Endometrial microvascular endothelial cells (primary cell): ENCODE measurements around the gene CHST11. TPM values are rescaled to one million over a fixed set of nuclear protein-coding genes. Genes with fewer than 3 reads are reported as not detected.

Experiments used
- in situ Hi-C: cut with HindIII; loops from 2 replicates; pipeline ENCODE4 v1.10.0; 2017; ENCODE audit warnings: low sequenced_read_pairs, low pct_unique_long_range_greater_than_20kb; ENCODE audit errors: inconsistent ontology term
- total RNA-seq: library from RNA; depleted of rRNA; stranded (reverse); fragments of >200 nt; gene quantifications from one replicate; pipeline ENCODE4 v1.2.3, GENCODE V29; 2015; ENCODE audit errors: inconsistent ontology term

The CHST11 gene
- total RNA-seq, 1 donor from 2014 or later, result 4.2 TPM

DNA sequence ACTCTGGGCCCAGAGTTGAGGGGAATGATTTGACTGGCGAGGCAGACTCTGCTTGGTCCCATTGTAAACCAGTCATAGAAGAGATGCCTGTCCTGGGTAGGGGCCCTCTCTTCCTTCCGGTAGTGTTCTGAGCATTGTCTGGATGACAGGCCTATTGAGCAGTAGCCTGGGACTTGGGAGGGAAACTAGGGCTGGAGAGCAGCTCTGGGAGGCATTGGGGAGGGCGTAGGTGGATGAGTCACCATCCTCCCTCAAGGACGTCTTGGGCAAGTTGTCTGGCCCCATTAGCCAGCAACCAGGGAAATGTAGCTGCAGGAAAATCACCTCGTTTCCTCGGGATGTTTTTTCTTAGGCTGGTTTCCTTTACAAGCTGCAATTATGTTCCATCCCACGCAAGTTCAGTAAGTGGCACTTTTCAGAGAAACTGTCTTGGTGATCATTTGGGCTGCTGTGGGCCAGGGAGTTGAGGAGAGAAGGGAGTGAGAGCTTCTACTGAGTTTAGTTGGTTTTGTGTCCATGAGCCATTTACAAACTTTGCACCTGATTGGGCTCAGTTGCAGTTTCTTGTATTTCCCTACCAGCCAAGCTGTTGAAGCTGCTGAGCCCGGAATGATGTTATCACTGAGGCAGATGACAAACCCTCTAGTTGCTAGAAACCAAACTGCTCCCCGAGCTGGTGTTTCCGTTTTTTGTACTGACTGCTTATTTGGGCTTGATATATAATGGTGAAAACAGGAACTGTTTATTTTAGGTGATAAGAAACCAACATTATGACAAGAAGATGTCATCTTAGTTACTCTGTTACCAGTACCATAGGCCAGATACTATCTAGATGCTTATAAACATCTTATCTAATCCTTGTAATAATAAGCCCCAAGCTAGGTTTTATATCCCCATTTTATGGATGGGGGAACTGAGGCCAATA lies 147.6 kb downstream of the CHST11 start:
- in situ Hi-C loops, result loop anchor here (25.0 kb wide), 1 partner anchor 233 kb away; no protein-coding TSS in a partner anchor

DNA sequence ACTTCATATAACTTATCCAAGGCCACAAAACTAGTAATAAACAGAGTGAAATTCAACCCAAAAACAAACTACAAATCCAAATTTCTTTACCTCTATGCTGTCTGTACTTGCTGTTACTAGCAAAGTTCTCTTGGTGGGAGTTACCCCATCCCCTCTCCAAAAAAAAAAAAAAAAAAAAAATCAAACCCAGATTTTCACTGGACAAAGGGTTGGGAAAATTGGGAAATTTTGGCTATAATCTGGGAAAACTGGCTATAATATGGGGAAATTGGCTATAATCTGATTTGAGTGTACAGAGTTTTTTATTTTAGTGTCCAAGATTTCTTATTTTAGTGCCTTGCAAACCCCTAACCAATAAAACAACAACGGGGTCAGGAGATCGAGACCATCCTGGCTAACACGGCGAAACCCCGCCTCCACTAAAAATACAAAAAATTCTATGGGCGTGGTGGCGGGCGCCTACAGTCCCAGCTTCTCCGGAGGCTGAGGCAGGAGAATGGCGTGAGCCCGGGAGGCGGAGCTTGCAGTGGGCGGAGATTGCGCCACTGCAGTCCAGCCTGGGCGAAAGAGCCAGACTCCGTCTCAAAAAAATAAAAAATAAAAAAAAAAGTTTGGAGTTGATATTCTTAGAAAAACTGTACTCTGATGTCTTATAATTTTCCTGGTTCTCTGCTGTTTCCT lies 148.4 kb downstream of the CHST11 start:
- in situ Hi-C loops, result loop anchor here (25.0 kb wide), 1 partner anchor 232 kb away; no protein-coding TSS in a partner anchor

GRCh38 chr12:104605685-104606084 lies 148.9 kb downstream of the CHST11 start:
- in situ Hi-C loops, result loop anchor here (25.0 kb wide), 1 partner anchor 232 kb away; no protein-coding TSS in a partner anchor

- in situ Hi-C loops, result loop anchor here (25.0 kb wide), 1 partner anchor 228 kb away; no protein-coding TSS in a partner anchor
Observed at GRCh38 chr12:104608998-104609397, 152.2 kb downstream of the CHST11 start.

DNA sequence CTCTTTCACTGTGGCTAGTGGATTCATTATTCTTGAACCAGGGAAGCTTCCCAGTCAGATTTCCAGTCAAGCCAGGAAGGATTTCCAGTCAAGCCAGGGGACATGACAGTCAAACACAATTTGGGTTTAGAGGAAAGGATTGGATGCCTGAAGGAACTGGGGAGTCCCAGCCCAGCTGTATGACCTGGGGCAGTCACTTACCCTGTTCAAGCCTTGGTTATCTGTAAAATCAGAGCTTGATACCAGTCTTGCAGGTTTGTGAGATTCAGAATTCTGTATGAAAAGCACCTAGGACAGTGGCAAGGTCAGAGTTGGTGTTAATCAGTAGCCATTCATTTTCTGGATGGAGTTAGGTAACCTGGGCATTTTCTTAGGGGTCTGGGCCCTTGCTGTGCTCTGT lies 152.7 kb downstream of the CHST11 start:
- in situ Hi-C loops, result loop anchor here (25.0 kb wide), 1 partner anchor 228 kb away; no protein-coding TSS in a partner anchor

DNA sequence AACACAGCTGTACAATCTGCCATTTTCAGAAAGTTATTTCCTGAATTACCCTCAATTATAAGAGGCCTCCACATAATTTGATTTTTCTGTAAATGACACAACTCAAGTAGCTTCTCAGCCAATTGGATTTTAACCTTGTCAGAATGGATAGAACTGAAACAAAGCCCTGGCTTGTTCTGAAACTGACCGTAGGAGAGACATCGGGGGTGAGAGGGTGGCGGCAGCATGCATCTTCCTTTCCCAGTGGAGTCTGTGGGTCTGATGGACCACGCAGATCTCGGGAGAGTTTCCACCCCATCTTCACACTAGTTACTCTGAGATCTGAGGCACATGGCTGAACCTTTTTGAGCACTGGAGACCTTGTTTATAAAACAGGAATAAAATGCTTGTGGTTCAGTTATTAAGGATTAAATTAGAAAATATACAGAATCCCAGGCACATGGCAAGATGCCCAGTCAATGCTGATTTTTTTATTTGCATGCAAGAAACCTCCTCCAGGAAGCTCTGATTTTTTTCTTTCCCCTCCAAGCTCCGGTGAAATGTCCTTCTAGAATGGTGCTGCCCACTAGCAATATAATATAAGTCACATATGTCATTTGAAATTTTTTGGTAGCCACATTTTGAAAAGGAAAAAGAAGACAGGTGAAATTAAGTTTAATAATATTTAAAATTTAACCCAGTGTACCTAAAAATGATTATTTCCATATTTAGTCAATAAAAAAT lies 153.9 kb downstream of the CHST11 start:
- in situ Hi-C loops, result loop anchor here (25.0 kb wide), 1 partner anchor 227 kb away; no protein-coding TSS in a partner anchor

- in situ Hi-C loops, result loop anchor here (25.0 kb wide), 1 partner anchor 226 kb away; no protein-coding TSS in a partner anchor
Observed at GRCh38 chr12:104611671-104612070, 154.9 kb downstream of the CHST11 start.

- in situ Hi-C loops, result loop anchor here (25.0 kb wide), 1 partner anchor 224 kb away; no protein-coding TSS in a partner anchor
Observed at GRCh38 chr12:104613372-104613771, 156.6 kb downstream of the CHST11 start.

GRCh38 chr12:104615048-104615561 lies 158.4 kb downstream of the CHST11 start:
- in situ Hi-C loops, result loop anchor here (25.0 kb wide), 1 partner anchor 222 kb away; no protein-coding TSS in a partner anchor

DNA sequence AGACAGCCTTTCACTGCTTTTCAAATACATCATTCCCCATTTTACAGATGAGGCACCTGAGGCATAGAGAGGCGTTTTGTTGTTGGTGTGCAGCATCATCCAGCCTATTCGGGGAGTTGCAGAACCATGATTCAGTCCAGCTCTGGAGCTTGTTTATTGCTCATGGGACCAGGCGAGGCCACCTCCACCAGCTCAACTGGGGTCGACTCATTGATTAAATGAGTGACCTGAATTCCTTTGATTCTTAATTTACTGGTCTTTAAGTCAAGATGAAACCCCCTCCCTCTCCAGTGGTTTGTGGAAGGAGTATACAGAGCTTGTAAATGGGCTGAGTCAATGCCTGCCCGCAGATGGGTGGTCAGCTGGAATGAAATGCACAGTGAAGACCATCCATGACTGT lies 161.9 kb downstream of the CHST11 start:
- in situ Hi-C loops, result loop anchor here (25.0 kb wide), 1 partner anchor 219 kb away; no protein-coding TSS in a partner anchor

GRCh38 chr12:104619305-104619704 lies 162.6 kb downstream of the CHST11 start:
- in situ Hi-C loops, result loop anchor here (25.0 kb wide), 1 partner anchor 218 kb away; no protein-coding TSS in a partner anchor

DNA sequence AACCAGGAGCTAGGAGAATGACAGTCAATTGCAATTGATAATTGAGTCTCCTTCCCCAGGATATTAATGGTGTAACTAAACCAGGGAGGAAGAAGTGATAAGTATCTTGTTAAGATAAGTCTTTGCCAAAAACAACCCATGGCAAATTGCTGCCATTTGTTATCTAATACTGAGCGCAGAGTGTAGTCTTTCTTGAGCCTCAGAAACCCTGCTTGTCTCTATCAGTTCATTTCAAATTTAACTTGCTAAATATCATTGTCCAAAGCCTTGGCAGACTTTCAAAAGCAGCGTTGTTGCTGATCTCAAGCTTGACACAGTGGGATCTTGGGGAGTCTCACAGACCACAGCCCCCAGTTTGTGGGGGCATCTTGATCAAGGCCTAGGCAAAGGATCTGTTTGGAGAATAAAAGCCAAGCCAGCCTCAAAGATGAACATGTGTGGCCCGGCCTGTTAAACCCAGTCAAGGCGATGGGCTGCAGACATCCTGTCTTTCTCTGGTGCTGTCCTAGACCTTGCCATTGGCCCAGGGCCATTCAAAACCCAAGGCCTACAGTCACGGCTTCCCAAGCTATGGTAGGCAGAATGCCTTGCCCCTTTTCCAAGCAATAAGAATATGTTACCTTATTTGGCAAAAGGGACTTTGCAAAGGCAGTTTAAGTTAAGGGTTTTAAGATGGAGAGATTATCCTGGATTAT lies 164.2 kb downstream of the CHST11 start:
- in situ Hi-C loops, result loop anchor here (25.0 kb wide), 1 partner anchor 216 kb away; no protein-coding TSS in a partner anchor

DNA sequence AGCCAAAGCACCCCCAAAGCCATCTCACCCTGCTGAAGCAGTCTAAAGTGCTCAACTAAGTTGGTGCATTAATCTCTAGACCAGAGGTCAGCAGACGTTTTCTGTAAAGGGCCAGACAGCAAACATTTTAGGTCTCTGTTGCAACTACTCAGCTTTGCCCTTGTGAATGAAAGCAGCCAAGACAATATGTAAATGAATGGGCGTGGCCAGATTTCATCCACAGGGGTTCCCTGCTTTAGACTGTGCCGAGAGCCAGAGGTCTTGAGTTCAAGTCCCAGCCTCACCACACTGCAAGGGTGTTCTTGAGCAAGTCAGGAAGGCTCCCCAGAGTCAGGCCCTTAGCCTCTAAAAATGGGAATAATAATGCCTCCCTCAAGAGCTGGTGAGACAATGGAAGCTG lies 166.2 kb downstream of the CHST11 start:
- in situ Hi-C loops, result loop anchor here (25.0 kb wide), 1 partner anchor 214 kb away; no protein-coding TSS in a partner anchor

DNA sequence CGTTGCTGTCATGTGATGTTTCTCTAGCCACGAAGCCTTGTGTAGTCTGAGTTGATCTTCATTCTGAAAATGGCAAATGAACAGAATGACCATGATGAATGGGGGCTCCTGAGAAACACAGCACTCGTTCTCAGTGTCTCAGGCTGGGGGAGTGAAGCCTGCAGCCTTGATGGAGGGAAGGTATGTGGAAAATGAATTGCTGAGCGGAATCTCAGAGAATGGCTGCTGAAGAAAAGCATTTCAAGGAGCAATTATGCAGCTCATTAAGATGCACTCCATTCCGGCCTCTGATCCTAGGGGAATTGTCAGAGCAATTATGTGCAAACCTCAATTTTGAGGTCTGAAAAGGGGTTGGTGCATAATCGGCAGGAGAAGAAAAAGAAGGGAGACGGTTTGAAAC lies 167.1 kb downstream of the CHST11 start:
- in situ Hi-C loops, result loop anchor here (25.0 kb wide), 1 partner anchor 213 kb away; no protein-coding TSS in a partner anchor

- in situ Hi-C loops, result loop anchor here (25.0 kb wide), 1 partner anchor 213 kb away; no protein-coding TSS in a partner anchor
Observed at GRCh38 chr12:104624529-104624928, 167.8 kb downstream of the CHST11 start.

DNA sequence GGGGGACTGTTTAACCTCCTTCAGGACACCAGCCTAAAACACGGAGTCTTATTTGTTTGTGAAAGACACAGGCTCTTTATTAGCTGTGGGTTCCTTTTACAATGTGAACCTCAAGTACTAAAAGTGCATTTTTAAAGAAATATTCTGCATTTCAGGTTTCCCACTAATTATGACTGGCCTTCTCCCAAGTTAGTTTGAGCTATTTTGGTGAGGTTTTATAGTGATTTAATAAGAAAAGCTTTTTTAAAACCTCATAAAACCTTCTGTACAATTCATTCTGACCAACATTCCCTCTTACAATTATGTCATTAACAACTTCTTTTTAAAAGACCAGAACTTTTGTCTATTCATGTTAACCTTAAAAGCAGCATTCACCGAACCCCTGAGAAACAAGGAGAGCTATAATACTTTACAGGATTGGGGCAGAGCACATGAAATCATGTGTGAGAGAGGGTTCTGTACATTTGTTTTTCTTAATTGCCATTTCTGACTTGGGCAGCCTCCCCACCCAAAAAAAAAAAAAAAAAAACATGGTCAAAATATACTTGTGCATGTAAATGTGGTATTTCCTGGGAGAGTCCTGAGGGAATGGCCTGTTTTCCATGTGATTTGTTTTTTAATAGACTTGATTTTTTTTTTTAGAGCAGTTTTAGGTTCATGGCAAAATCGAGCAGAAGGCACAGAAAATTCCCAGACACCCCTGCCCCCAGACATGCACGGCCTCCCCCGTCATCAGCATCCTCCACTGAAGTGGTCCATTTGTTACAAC lies 169.5 kb downstream of the CHST11 start:
- in situ Hi-C loops, result no loop called here
